DMS 273 (cell line): ENCODE measurements around the gene MAN2A2.
"Not testable (repeated sequence)": the region's sequence is repeated elsewhere in the genome, so short reads cannot be mapped to it uniquely, and the experiment has no call there.

Experiments
- DNase-seq: peaks from one replicate; lab custom pipeline; 2025; ENCODE audit not compliant: unreplicated experiment; lab: John Stamatoyannopoulos, UW

MAN2A2 gene

DNA sequence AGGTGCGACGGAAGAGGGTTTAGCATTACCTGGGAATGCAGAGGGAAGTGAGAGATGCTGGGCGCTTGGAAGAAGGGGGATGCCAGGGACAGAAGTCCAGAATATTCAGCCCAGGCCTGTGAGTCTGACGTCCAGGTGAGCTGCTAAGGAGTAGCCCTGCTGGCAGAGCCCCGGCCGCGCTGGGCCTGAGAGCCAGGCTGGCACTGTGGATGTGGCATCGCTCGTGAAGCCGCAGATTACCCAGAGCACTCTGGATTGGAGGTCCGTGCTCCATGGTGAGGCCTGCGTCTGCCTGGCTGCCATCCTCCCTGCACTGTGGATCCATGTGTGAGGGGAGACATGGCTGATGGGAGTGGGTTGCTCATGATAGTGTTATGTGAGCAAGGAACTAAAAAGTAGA is 14.5 kb downstream of the MAN2A2 start:
- DNase-seq, result no peak

DNA sequence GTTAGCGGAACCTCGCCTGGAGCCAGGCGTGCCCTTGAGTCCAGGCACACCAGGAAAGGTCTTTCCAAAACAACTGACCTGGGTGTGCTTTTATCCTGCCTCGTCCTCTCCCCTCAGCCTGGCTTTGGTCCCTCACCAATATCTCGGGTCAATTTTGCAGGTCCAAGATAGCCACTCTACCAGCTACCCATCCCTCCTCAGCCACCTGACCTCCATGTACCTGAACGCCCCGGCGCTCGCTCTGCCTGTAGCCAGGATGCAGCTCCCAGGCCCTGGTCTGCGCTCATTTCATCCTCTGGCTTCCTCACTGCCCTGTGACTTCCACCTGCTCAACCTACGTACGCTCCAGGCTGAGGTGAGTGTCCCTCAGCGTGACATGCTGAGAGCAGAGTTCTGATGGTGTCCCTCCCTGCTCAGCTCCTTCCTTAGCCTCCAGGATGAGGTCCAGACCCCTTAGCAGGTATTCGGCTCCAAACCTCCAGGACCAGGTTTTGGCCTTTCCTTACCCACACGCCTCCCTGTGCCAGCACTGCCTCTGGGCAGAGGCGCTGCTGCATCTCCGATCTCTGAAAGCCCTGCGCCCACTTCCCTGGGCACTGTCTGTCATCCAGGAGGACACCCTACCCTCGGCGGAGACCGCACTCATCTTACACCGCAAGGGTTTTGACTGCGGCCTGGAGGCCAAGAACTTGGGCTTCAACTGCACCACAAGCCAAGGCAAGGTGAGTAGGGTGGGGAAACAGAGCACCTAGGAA is 15.1 kb downstream of the MAN2A2 start:
- DNase-seq, result no peak

DNA sequence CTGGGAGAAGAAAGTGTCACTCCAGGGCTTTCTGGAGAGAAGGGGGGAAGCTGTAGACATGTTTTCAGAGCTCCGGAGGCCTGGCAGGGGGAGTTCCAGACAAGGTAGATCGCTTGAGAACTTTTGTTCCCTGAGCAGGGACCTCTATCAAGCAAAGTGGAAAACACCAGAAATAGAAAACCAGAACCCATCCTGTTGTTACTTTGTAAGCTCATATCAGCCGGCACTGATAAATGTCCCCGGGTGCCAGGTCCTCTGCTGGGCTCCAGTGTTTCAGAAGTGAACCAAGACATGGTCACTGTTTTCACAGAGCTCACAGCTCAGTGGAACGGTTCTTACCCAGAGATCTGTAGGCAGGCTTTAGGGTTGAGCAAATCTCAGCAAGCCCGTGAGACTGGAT is 15.7 kb downstream of the MAN2A2 start:
- no peak for DNase-seq

DNA sequence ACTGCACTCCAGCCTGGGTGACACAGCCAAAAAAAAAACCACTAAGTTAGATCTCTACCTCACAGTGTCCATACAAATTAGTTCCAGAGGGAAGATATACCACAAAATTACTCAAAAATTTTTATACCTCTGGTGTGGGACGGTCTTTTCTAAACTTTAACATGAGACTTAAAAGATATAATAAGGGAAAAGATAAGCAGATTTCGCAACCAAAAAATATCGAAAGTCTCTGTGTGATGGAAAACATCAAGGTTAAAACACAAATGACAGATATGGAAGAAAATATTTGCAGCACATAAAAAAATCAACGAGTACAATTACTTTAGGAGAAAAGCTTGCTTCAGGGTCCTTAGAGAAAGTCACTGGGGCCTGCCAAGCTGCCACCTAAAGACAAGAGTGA is 18.8 kb downstream of the MAN2A2 start:
- DNase-seq, result no peak

- not testable (repeated sequence) for DNase-seq
These were observed 19.7 kb downstream of the MAN2A2 start for GRCh38 chr15:90922712-90923322.

GRCh38 chr15:90924375-90924774 is 21.3 kb downstream of the MAN2A2 start:
- no peak for DNase-seq

- not testable (repeated sequence) for DNase-seq
These were observed 23.7 kb downstream of the MAN2A2 start for GRCh38 chr15:90926766-90927165.

GRCh38 chr15:90928106-90928505 is 25.0 kb downstream of the MAN2A2 start:
- not testable (repeated sequence) for DNase-seq

DNA sequence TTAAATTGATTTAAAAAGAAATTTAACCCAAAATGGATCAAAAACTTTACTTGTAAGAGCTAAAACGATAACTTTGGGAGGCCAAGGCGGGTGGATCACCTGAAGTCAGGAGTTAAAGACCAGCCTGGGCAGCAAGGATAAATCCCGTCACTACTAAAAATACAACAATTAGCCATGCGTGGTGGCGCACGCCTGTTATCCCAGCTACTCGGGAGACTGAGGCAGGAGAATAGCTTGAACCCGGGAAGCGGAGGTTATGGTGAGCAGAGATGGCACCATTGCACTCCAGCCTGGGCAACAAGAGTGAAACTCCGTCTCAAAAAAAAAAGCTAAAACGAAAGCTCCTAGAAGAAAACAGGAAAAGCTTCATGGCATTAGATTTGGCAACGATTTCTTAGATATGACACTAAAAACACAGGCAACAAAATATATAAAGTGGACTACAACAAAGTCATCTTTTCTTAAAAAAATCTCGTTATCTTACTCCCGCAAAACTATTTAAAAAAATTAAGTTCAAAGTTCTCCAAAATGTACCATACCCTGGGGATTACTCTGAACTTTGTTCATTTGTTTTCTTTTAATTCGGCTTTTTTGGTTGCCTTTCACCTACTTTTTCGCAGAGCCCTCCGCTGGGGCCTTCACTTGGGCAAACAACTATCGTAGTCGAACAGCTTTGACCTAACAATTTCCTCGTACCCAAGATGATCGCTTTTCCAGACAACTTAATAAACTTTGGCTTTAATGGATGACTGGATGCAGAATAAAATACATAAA is 26.3 kb downstream of the MAN2A2 start:
- DNase-seq, result peak; percentile 45

GRCh38 chr15:90930861-90931574 is 27.9 kb downstream of the MAN2A2 start:
- peak; percentile 36 for DNase-seq

GRCh38 chr15:90931575-90931827 is 28.4 kb downstream of the MAN2A2 start:
- no peak for DNase-seq

GRCh38 chr15:90931828-90932659 is 28.9 kb downstream of the MAN2A2 start, which contains the start of gene HDDC3:
TSS of gene HDDC3 (minus strand) at chr15:90932549. CDS start at chr15:90932540, 9 bp downstream.
- peak; percentile 92 for DNase-seq

DNA sequence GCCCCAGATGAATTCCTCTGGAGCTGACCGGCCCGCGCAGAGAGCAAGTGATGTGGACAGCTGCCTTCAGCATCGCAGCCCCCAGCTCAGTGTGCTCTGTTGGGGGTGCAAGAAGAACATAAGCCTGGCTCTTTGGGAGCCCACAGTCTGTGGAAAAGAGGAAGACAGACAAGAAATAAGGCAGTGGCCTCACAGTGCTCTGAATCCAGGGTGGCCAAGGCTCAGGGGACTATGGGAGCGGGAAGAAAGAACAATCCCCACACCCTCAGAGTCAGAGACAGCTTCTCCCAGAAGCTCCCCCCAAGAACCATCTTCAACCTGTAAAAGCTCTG is 29.5 kb downstream of the MAN2A2 start:
- DNase-seq, result no peak

DNA sequence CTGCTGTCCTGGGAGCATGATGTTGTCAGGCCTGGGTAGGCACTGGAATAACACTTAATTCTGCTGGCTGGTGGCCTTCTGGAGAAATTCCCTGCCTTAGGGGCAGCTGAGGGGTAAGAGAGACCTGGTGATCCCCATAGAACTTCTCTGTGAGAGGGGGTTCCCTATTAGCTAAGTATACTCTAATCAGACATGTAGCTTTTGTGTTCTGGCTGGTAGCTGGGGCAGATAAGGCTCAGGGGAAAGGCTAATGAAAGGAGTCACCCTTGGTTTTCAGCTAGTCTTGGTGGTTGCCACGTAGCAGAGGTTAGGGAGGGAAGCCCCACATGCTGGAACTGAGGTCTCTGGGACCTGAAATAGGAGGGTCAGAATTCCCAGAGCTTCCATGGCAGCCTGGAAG is 30.2 kb downstream of the MAN2A2 start:
- no peak for DNase-seq

DNA sequence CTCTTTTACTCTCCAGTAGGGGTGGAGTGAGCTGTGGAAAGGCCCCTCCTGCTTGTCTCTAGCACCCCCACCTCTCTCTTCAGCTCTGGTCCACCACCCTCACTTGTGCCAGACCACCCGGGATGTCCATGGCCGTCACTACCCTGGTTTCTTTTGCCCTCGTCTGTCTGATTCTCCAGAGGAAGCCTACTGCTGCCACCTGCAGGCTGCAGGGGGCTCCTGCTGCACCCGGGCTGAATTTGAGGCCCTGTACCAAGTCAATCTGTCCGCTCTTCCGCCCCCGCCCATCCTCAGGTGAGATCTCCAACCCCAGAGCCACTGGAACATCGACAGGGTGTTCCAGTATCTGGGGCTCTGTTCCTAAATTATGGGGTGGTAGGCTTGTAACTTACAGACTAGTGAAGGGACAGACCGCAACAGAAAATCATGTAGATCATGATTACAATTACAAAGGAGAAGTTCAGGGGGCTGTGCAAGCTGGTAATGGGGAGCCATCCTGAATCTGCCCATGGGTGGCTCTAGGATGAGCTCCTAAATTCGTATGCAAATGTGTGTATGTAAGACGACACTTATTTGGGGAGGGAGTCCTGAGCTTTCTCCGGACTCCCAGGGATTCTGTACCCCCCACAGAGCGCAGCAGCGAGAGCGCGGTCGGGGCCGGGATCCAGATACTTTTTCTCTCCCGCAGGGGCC is 31.3 kb downstream of the MAN2A2 start:
- DNase-seq, result peak; percentile 86

DNA sequence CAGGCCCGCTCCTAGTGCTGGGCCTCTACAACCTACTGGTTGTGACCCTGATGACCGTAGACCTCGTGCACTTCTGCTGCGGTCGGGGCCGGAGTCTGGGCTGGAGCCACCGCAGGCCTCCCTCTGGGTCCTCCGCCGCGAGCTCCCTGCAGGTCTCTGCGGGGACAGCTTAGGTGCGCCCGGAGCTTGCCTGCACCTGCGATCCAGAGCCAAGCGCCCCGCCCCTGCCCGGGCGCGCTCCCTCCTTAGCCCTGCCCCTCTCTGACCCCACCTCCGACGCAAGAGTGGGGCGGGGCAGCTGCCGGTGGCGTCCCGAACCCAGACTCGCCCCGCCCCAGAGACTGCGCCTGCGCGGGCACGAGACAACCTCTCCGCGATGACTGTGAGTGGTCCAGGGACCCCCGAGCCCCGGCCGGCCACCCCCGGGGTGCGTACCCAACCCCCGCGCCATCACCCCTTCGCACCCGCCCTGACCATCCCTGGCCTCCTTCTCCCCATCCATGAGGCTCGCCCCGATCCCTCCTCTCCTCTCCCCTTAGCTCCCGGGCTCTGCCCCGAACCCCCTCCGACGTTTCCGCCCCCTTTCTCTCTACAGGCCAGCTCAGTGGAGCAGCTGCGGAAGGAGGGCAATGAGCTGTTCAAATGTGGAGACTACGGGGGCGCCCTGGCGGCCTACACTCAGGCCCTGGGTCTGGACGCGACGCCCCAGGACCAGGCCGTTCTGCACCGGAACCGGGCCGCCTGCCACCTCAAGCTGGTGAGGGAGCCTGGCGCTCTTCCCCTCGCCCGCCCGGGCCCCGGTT is 32.0 kb downstream of the MAN2A2 start, which contains the start of gene UNC45A:
Gene UNC45A (plus strand): TSS at position 337 of the 803 bp plus-strand sequence. CDS start 40 bp downstream, at position 377.
- peak; percentile 92 for DNase-seq

- no peak for DNase-seq
These were observed 33.7 kb downstream of the MAN2A2 start for GRCh38 chr15:90936823-90937222.

- no peak for DNase-seq
These were observed 35.2 kb downstream of the MAN2A2 start for GRCh38 chr15:90938261-90938660.

- no peak for DNase-seq
These were observed 36.7 kb downstream of the MAN2A2 start for GRCh38 chr15:90939756-90940155.
